NCI-H226 (cell line): ENCODE measurements around the gene IGHMBP2.
"Not testable (repeated sequence)": the region's sequence is repeated elsewhere in the genome, so short reads cannot be mapped to it uniquely, and the experiment has no call there.

Experiments used
- DNase-seq: peaks from one replicate; pipeline ENCODE4 v3.0.0-alpha.2; 2015

IGHMBP2 gene

DNA sequence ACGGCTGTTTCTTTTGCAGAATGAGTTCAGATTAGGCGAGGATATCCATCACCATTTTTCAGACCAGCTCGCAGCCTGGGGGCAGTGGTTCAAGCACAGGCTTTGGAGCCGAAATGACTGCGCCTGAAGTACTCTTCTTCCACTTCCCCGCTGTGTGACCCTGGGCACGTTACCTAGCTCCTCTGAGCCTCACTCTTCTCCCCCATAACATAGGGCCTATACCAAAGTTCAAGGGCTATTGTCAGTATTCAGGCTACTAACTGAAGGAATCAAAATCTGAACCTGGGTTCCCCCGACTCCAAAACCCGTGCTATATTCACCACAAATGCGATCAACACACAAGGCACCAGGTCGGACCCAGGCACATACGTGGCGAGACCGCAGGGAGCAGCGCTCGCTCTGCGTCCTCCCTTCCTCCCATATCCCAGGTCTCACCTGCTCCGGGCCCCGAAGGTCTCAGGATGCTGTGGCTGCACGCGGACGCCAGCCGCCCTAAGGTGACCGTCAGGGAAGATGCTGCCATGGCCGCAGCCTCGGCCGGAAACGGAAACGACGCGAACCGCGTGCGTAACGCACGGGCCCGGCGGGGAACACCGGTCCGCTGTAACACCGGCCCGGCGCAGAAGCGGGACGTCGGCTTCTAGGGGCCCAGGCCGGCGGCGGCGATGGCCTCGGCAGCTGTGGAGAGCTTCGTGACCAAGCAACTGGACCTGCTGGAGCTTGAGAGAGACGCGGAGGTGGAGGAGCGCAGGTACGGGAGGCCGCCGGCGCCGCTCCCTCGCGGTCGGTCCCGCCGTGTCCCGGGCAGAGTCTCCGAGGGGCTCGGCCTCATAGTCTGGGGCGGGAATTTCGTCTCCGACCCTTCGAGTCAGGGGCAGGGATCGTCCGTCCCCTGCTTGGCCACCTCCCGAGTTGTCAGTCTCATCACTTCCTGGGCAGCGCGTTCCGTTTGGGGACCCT lies at the start of gene IGHMBP2, which contains the start of gene MRPL21:
TSS of gene IGHMBP2 (plus strand) at position 604 of the 960 bp plus-strand sequence. CDS start at position 666, 62 bp downstream.
TSS of gene MRPL21 (minus strand) at position 545 of the 960 bp plus-strand sequence. CDS start at position 523, 22 bp downstream.
- peak; percentile 80 for DNase-seq

DNA sequence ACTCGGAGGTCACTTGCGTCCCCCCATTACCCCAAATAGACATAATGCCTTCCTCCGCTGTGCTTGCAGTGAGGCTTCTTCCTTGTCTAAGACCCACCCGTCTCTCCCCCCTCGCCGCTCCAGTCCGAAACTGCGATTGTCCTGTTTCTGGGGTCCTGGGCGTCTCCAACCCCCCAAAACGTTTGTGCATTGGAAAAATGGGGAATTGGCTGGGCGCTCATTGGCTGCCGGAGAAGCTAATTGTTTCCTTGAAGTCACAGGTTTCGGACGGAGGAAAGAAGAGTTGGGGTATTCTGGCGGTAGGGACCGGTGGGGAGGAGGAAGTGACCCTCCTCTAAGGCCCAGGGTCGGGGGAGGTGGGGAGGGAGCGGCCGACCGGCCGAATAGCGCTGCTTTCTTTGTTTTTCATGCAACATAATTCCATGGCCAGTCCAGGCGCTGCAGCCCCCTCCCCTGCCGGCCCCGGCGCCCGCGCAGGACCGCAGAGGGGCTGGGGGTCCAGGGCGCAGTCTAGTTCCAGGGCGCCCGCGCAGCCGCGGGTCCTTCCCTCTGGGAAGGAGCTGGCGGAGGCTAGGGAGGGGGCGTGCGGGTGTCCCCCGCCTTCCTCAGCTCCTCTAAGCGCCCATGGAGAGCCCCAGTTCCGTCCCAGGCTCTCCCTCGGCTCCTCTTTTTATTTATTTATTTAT lies 49.3 kb upstream of the IGHMBP2 start:
- DNase-seq, result no peak

GRCh38 chr11:68855205-68855981 lies 48.3 kb upstream of the IGHMBP2 start:
- DNase-seq, result no peak

- not testable (repeated sequence) for DNase-seq
Observed at GRCh38 chr11:68856425-68857030, 47.2 kb upstream of the IGHMBP2 start.

GRCh38 chr11:68857037-68857586 lies 46.6 kb upstream of the IGHMBP2 start:
- no peak for DNase-seq

- DNase-seq, result no peak
Observed at GRCh38 chr11:68859123-68859522, 44.6 kb upstream of the IGHMBP2 start.

DNA sequence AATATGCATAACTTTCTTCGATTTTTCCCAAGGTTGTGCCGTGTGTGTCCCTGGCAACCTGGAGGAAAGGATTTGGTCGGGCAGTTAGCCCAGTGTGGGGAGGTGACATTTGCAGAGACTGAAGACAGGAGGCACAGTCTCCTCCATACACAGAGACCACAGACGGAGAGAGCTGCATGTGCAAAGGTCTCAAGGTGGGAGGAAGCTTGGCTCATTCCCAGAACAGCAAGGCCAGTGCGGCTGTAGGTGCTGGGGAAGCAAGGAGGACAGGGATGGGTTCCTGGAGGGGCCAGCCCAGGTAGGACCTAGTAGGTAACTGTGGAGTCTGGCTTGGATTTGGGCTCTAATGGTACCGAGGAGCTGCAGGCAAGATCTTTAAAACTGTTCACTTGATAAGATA lies 41.3 kb upstream of the IGHMBP2 start:
- no peak for DNase-seq

- no peak for DNase-seq
Observed at GRCh38 chr11:68863553-68864265, 40.0 kb upstream of the IGHMBP2 start.

- DNase-seq, result no peak
Observed at GRCh38 chr11:68865241-68865640, 38.5 kb upstream of the IGHMBP2 start.

DNA sequence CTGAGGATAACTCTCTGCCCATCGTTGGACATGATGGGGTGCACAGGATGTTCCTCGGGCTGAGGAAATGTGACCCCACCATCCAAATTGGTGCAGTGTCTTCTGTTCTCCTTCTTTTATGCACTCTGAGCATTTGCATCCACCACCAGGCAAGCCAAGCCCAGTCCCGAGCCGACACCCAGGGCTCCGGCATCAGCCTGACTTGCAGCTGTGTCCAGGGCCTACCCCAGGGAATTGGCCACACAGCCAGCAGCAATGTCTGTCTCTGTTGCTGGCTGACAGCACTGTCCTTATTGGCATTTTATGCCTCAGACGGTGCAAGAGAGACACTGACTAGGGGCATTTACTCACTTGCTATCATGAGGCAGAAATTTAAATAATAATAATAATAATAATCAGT lies 36.6 kb upstream of the IGHMBP2 start:
- DNase-seq, result no peak

- DNase-seq, result no peak
Observed at GRCh38 chr11:68868221-68868835, 35.4 kb upstream of the IGHMBP2 start.

DNA sequence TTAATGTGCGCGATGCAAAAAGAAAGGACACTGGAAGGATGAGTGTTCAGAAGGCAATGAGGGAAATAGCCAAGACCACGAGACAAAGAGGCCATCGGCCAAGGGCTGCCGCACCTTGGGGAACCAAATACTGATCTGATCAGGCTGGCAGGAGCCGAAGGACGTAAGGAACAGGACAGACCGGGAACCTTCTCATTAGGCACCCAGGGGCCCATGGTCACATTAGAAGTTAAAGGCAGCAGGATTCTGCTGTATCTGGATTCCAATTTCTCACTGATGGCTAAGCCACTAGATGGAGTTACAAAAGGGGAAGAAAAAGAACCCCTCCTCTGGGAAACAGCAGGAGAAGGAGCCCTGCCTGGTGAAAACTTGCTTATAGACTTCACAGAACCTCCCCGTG lies 33.2 kb upstream of the IGHMBP2 start:
- DNase-seq, result no peak

DNA sequence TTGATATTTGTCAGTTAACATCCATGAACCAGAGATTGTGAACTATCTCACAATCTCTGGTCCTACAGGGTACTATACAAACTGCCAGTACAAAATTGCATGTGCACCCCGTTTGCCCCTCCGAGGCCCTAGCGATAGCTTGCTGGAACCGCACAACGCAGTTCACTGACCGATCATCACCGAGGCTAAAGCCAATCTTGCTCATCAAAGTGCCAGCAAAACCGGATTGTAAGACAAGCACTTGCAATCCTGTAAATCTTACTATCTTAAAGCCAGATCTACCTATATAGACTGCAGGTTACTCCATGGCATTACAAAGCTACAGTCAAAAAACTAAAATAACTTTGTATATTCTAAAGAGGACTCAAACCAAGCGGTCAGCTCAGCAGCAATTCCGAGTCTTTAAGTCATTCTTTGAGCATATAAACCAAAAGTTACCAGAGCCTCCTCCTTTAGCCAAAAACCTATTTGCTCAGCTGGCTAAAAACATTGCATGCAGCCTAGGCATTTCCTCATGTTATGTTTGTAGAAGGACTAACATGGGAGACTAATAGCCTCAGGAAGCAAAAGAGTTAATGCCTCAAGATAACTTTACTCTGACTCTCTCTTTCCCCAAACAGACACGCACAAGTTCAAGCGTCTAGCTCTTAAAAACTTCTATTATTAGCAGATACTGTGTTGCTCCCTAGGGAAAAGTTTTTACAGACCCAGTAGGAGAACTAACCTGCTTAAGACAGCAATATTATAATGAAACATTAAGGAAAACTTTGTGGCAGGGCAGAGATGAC lies 31.3 kb upstream of the IGHMBP2 start:
- no peak for DNase-seq

DNA sequence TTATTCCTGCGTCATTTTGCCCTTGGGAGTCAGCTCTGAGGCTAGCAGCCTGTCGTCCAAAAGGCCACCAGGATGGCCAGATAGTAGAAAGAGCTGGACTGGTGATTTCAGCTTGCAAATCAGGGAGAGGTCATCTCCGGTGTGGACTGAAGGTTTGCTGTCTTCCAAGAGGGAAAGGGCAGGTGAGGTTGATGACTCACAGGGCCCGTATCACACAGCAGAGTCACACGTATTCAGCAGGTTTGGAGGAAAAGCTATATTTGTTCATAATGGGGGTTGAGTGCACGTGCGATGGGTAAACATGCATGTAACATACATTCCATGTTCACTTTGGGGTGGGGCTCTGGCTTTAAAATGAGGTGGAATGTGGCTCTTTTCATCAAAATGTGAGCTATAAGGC lies 25.7 kb upstream of the IGHMBP2 start:
- DNase-seq, result no peak

- no peak for DNase-seq
Observed at GRCh38 chr11:68880851-68881250, 22.8 kb upstream of the IGHMBP2 start.

- DNase-seq, result no peak
Observed at GRCh38 chr11:68881320-68881719, 22.4 kb upstream of the IGHMBP2 start.

- no peak for DNase-seq
Observed at GRCh38 chr11:68882391-68882790, 21.3 kb upstream of the IGHMBP2 start.

- not testable (repeated sequence) for DNase-seq
Observed at GRCh38 chr11:68884827-68885226, 18.9 kb upstream of the IGHMBP2 start.

- DNase-seq, result no peak
Observed at GRCh38 chr11:68889948-68890446, 13.7 kb upstream of the IGHMBP2 start.
